Islet of Langerhans (tissue), 1 donor: ENCODE results near the gene OR11G2.
"Not testable (repeated sequence)": the region's sequence is repeated elsewhere in the genome, so short reads cannot be mapped to it uniquely, and the experiment has no call there.

ENCODE experiments used
- FAIRE-seq: peaks from one replicate; lab custom pipeline; 2011; peaks lifted over from hg19 to GRCh38; lab: Jason Lieb, UNC

The OR11G2 gene

DNA sequence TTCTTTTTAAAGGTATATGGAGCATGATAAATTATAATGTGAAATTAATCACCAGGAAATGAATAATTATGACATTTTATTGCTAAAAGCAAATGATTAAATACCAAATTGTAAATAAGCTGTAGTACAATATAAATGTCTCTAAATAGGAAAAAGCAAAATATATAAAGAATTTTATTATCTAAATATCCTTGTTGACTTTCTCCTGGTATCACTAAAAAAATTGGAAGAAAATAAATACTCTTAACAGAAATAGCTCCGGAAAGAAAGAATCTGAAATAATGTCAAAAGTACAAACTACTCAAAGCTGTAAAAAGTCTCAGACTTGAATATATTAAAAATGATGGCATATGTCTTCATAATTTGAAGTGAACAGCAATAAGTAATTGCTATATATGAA is 38.0 kb downstream of the OR11G2 start, which contains the start of gene OR11H7:
Gene OR11H7, plus strand, starts transcription at position 301 of the 400 bp plus-strand sequence.
- FAIRE-seq, result no peak

DNA sequence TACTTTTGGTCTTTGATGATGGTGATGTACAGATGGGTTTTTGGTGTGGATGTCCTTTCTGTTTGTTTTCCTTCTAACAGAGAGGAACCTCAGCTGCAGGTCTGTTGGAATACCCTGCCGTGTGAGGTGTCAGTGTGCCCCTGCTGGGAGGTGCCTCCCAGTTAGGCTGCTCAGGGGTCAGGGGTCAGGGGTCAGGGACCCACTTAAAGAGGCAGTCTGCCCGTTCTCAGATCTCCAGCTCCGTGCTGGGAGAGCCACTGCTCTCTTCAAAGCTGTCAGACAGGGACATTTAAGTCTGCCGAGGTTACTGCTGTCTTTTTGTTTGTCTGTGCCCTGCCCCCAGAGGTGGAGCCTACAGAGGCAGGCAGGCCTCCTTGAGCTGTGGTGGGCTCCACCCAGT is 44.7 kb downstream of the OR11G2 start:
- not testable (repeated sequence) for FAIRE-seq

DNA sequence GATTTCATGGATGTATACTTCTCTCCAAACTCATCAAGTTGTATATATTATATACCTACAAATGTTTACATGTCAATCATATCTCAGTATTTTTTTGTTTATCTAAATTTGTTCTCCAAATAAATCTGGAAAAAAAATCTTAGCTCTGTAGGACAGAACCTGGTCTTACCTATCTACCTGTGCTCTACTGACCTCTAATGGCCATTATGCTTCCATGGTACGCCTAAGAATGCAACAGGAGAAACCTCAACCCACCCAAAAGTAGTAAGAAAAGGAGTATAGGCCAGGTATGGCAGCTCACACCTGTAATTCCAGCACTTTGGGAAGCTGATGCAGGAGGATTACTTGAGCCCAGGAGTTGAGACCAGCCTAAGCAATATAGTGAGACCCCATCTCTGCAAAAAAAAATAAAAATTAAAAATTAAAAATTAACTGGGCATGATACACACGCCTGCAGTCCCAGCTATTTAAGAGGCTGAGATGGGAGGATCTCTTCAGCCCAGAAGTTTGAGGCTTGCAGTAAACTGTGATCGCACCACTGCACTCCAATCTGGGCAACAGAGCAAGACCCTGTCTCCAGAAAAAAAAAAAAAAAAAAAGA is 57.0 kb downstream of the OR11G2 start:
- no peak for FAIRE-seq
